GM23338 (cell line): ENCODE data around the gene AFAP1.

Experiments
- EZH2 ChIP-seq: fragments of 200-600 bp; sonication (generic); IDR thresholded peaks from one replicate; pipeline ENCODE4 v1.8.0; 2017; ENCODE audit warnings: antibody characterized with exemption, mild to moderate bottlenecking, low read depth; ENCODE audit not compliant: unreplicated experiment
- EZH2phosphoT487 ChIP-seq: fragments of 200-600 bp; sonication (generic); IDR thresholded peaks from one replicate; pipeline ENCODE4 v1.8.1; 2018; ENCODE audit warnings: antibody characterized with exemption; ENCODE audit not compliant: unreplicated experiment
- JUNB ChIP-seq: IDR thresholded peaks from one replicate; pipeline ENCODE4 v1.6.1; 2016; ENCODE audit warnings: antibody characterized with exemption; ENCODE audit not compliant: unreplicated experiment
- NANOG ChIP-seq: IDR thresholded peaks from 2 replicates; pipeline ENCODE4 v1.6.1; 2016; ENCODE audit warnings: antibody characterized with exemption, borderline replicate concordance
- POLR2AphosphoS5 ChIP-seq: IDR thresholded peaks from 2 replicates; pipeline ENCODE4 v1.6.1; 2016; ENCODE audit warnings: antibody characterized with exemption, low read depth
- ZNF114 ChIP-seq: fragments of 250-450 bp; sonication (Bioruptor Pico); IDR thresholded peaks from 2 replicates; pipeline ENCODE4 v1.5.0; 2020; ENCODE audit warnings: mild to moderate bottlenecking, moderate library complexity
- TF ChIP-seq, protein P1 (sequence below): IDR thresholded peaks from one replicate; pipeline ENCODE4 v1.6.1; 2018; ENCODE audit warnings: antibody characterized with exemption; ENCODE audit not compliant: unreplicated experiment
- TF ChIP-seq, protein P2 (sequence below), 2 experiments: fragments of 200-600 bp in 1 of 2; sonication (generic) in 1 of 2; conservative IDR thresholded peaks; 2 replicates each; pipeline versions ENCODE4 v1.5.1 to v1.6.1; 2016 to 2017; ENCODE audit warnings: antibody characterized with exemption in 2 of 2, low read depth in 2 of 2, mild to moderate bottlenecking in 2 of 2, moderate library complexity in 1 of 2

DNA sequence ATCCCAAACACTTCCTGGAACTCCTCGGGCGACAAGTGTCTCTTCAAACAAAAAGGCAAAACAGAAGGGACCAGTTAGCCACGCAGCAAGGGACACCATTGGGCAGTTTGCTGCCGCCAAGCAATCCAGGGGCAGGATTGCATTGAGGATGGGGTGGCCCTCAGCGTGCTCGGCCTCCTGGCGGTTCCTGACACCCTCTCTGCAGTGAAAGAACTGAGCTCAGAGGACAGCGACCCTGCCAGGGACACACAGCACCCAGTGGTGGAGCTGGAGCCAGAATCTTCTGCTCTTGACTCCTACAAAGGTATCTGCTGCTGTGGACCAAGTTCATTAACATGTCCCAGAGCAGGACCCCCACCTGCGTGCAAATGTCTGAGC is 27.4 kb upstream of the AFAP1 start:
- TF ChIP-seq, protein P1, sequence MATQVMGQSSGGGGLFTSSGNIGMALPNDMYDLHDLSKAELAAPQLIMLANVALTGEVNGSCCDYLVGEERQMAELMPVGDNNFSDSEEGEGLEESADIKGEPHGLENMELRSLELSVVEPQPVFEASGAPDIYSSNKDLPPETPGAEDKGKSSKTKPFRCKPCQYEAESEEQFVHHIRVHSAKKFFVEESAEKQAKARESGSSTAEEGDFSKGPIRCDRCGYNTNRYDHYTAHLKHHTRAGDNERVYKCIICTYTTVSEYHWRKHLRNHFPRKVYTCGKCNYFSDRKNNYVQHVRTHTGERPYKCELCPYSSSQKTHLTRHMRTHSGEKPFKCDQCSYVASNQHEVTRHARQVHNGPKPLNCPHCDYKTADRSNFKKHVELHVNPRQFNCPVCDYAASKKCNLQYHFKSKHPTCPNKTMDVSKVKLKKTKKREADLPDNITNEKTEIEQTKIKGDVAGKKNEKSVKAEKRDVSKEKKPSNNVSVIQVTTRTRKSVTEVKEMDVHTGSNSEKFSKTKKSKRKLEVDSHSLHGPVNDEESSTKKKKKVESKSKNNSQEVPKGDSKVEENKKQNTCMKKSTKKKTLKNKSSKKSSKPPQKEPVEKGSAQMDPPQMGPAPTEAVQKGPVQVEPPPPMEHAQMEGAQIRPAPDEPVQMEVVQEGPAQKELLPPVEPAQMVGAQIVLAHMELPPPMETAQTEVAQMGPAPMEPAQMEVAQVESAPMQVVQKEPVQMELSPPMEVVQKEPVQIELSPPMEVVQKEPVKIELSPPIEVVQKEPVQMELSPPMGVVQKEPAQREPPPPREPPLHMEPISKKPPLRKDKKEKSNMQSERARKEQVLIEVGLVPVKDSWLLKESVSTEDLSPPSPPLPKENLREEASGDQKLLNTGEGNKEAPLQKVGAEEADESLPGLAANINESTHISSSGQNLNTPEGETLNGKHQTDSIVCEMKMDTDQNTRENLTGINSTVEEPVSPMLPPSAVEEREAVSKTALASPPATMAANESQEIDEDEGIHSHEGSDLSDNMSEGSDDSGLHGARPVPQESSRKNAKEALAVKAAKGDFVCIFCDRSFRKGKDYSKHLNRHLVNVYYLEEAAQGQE = no peak
- TF ChIP-seq, protein P2, sequence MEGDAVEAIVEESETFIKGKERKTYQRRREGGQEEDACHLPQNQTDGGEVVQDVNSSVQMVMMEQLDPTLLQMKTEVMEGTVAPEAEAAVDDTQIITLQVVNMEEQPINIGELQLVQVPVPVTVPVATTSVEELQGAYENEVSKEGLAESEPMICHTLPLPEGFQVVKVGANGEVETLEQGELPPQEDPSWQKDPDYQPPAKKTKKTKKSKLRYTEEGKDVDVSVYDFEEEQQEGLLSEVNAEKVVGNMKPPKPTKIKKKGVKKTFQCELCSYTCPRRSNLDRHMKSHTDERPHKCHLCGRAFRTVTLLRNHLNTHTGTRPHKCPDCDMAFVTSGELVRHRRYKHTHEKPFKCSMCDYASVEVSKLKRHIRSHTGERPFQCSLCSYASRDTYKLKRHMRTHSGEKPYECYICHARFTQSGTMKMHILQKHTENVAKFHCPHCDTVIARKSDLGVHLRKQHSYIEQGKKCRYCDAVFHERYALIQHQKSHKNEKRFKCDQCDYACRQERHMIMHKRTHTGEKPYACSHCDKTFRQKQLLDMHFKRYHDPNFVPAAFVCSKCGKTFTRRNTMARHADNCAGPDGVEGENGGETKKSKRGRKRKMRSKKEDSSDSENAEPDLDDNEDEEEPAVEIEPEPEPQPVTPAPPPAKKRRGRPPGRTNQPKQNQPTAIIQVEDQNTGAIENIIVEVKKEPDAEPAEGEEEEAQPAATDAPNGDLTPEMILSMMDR (conservative IDR thresholded peaks at IDR 0.05; ENCODE audit: low read depth in 2 of 2) = no peak
- TF ChIP-seq POLR2AphosphoS5 = no peak
- TF ChIP-seq NANOG = no peak
- no peak for TF ChIP-seq ZNF114 (CRISPR knock-in tag)
- TF ChIP-seq EZH2phosphoT487 = no peak
- TF ChIP-seq JUNB = no peak
- TF ChIP-seq EZH2 = no peak
